Liver (tissue), 3 donors: ENCODE measurements around the gene FBN3.

ENCODE experiments used
- CTCF ChIP-seq: fragments of 150-350 bp; IDR thresholded peaks from 2 replicates; pipeline ENCODE4 v1.5.1; 2017; ENCODE audit warnings: improper control_type of control experiment, low read depth, low read length; ENCODE audit not compliant: missing input control
- GABPA ChIP-seq, 2 donors: IDR thresholded peaks in 1 of 2; conservative IDR thresholded peaks in 1 of 2; 2 replicates each; pipeline ENCODE4 v1.6.1; 2016; ENCODE audit warnings: antibody characterized with exemption in 2 of 2, mild to moderate bottlenecking in 1 of 2, moderate library complexity in 1 of 2
- TAF1 ChIP-seq: conservative IDR thresholded peaks from 2 replicates; pipeline ENCODE4 v1.6.1; 2016; ENCODE audit warnings: antibody characterized with exemption, mild to moderate bottlenecking
- donor health status: healthy.
- donor health status: healthy.

- TF ChIP-seq GABPA (IDR thresholded peaks at IDR 0.05 in 1 of 2, conservative IDR thresholded peaks at IDR 0.05 in 1 of 2) (no peak), CTCF (no peak), TAF1 (no peak)
Observed at GRCh38 chr19:8044018-8044417, 105.4 kb downstream of the FBN3 start.
